GM19099 (cell line): ENCODE results near the gene ZC3H7B.

Experiments used
- POLR2A ChIP-seq: IDR thresholded peaks from 3 replicates; pipeline ENCODE4 v1.6.1; 2011; ENCODE audit warnings: low read depth; ENCODE audit not compliant: insufficient read length; ENCODE audit errors: extremely low read depth

ZC3H7B gene

DNA sequence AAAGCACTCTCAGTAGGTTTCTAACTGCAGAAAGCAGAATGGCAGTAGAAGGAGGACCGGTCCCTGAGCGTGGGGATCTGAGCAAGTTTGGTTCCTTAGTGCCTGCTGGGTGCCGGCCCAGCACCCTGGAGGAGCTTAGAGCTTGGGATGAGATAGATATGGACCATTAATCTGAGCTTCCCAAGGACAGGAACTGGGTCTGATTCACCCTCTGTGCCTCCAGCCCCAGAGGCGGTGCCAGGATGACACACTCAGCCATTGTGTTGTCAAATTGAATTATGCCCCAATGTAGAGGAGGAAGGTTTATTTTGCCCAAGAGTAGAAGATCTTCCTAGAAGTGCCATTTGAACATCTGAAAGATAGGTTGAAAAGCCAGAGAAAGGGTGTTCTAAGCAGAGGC is 4.3 kb downstream of the ZC3H7B start:
- TF ChIP-seq POLR2A, result no peak

DNA sequence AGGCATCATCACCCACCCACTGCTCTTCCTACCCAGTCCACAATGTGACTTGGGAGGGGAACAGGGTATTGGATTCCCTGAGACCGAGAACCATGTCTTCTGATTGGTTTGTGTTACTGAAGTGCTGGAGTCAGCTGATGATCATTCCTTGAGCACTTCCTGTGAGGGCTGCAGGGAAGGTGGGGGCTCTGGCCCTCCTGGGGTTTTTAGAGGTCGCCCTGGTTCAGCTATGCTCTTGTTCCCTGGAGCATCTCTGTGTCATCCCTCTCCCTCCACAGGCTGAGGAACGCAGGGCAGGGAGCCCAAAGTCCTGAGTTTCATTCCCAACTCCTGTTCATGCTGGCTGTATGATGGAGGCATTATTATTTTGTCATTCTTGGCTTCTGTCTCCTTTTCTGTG is 6.7 kb downstream of the ZC3H7B start:
- no peak for TF ChIP-seq POLR2A

DNA sequence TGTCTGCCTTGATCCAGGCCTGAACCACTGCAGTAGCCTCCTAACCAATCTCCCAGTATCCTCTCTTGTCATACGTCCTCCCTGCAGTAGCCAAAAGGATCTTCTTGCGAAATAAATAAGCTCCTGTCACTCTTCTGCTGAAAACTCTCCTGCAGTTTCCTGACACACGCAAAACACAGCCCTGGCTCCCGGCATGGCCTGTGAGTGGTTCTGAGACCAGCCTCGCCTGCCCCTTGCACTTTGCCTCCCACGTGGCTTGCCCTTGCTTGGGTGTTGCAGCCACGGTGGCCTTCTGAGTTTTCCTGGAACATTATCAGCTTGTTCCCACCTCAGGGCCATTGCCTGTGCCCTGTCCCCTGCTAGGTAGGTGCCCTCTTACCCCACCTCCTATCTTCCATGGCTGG is 7.2 kb downstream of the ZC3H7B start:
- TF ChIP-seq POLR2A, result no peak

DNA sequence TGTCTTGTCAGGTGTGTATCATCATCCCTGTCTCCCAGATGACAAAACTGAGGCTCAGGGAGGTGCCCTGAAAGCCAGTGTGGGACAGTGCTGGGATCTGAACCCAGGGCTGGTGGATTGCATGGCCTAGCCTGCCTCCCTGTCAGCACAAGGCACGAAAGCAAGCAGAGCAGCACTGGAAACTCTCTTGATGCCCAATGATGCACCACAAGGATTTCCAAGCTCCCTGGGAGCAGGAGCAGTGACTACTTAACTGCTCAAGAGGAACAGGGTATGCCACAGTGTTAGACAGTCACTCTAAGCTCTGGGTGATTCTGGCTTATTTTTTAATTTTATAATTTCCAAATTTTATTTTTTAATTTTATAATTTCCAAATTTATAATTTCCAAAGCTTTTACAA is 9.0 kb downstream of the ZC3H7B start:
- no peak for TF ChIP-seq POLR2A

DNA sequence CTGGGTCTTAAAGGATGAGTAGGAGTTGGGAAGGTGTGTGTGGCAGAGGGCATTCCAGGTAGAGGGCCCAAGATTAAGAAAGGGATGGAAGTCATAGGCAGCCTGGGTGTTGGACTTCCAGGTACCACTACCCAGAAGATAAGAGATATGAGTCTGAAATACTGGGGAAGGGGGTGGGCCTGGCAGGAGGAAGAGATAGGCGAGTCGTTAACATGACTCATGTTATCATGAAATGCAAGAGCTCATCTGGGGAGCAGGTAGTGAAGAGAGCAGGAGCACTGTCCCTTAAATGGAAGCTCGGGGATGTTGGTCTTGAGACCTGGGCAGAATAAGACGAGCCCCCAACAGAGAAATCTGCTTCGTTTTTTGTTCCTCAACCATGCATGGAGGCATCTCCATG is 10.2 kb downstream of the ZC3H7B start:
- TF ChIP-seq POLR2A, result no peak

DNA sequence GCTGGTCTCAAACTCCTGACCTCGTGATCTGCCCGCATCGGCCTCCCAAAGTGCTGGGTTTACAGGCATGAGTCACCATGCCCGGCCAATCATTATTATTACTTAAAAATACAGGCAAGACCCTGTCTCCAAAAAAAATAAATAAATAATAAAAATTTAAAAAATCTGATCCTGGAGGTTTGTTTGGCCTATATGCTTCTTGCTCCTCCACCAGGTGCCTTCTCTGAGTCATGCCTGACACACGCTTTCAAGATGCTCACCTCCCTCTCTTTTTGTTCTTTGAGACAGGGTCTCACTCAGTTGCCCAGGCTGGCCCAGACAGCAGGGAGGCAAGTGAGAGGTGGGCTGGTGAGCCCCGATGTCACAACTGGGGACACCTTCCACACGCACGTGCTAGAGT is 13.5 kb downstream of the ZC3H7B start:
- no peak for TF ChIP-seq POLR2A

DNA sequence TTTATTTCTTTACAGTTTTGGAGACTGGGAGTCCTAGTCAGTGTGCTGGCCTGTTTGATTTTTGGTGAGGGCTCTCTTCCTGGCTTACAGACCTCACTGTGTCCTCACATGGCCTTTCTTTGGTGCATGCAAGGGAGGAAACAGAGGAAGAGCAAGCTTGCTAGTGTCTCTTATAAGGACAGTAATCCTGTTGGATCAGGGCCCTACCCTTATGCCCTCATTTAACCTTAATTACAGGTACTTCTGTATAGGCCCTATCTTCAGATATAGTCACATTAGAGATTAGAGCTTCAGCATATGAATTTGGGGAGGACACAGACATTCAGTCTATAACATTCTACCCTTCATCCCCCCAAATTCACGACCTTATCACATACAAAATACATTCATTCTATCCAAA is 14.3 kb downstream of the ZC3H7B start:
- TF ChIP-seq POLR2A, result no peak

DNA sequence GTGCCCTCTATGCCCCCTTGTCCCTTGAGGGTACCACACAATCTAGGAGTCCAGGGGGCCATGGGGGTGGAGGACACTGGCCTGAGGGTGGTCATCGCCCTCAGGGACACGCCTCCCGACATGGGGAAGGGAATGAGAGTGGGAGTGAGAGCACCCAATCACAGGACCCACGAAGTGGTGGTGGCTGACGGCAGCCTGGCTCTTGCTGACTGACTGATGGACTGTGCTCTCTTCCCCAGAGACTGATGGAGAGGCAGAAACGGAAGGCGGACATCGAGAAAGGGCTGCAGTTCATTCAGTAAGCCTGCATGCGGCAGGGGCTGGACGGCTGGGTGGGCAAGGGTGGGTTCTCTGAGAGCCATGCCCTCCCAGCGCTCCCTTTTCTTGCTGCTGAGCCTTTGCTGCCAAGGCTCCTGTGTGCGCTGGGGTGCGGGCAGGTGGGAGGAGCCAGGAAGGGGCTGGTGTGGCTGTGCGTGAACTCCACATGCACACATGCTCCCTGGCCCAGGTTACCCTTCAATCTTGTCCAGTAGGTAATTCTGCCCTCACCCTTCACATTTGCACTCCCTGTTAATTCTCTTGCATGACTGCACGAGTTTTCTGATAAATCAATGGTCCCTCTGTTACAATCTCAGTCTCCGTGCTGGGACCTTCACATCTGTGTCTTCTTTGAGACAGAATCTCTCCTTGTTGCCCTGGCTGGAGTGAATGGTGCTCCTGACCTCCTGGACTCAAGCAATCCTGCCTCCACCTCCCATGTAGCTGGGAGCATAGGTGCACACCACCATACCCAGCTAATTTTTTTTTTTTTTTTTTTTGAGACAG is 19.3 kb downstream of the ZC3H7B start:
- no peak for TF ChIP-seq POLR2A

DNA sequence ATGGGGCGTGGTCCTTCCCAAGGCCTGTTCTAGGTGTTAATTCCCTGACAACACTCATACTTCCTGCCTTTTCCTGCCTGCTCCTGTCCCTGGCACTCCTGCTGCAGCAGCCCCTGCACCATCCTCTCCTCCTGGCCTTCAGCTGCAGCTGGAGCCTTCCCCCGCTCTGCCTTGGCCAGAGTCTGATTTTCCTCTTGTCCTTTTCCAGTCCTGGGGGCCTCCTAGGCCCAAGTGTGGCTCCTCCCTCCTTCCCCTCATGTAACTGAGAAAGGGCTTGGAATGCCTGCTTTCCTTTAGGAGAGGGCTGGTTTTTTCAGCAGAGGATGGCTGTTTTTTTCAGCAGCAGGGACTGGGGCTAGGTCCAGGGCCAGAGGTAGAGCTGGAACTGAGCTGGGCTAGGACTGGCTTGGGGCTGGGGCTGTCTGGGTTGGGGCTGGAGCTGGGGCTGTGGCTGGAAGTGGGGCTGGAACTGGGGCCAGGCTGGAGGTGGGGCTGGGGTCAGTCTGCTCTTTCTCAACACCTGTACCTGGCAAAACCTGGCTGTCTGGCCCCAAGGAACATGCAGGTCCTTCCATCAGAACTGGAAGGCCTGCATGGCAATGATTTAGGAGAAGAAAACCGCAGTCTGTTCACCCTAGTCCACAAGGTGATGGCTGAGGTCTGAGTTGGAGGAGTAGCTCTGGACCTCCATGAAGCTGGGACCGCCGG is 23.6 kb downstream of the ZC3H7B start:
- no peak for TF ChIP-seq POLR2A

DNA sequence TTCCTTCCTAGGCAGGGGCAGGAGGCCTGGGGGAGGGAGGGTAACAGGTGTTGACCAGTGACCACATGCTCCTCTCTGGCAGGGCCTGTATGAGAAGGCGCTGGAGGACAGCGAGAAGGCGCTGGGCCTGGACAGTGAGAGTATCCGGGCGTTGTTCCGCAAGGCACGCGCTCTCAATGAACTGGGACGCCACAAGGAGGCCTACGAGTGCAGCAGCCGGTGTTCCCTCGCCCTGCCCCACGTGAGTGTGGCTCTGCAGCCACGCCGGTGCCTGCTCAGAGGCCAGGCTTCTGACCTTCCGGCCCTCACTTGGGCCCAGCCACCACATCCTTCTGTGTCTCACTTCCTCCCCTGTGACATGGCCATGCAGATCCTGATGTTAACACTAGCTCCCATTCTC is 25.8 kb downstream of the ZC3H7B start:
- no peak for TF ChIP-seq POLR2A

DNA sequence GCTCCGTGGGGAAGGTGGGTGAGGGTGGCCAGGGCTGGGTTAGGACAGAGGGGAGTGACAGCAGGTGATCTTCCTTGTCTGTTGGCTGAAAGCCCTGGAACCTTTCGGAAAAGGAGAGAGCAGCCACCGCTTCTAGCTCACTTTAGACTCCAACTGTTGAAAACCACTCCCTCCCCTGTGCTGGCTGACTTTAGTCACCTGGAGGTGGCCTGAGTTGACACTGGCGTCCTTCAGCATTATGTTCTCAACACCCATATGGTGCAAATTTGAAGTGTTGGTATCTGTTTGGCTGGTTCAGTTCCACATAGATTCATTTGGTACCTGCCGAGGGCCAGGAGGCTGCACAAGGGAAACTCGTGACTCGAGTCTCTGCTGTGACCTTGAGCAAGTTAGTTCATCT is 28.8 kb downstream of the ZC3H7B start:
- TF ChIP-seq POLR2A, result no peak

DNA sequence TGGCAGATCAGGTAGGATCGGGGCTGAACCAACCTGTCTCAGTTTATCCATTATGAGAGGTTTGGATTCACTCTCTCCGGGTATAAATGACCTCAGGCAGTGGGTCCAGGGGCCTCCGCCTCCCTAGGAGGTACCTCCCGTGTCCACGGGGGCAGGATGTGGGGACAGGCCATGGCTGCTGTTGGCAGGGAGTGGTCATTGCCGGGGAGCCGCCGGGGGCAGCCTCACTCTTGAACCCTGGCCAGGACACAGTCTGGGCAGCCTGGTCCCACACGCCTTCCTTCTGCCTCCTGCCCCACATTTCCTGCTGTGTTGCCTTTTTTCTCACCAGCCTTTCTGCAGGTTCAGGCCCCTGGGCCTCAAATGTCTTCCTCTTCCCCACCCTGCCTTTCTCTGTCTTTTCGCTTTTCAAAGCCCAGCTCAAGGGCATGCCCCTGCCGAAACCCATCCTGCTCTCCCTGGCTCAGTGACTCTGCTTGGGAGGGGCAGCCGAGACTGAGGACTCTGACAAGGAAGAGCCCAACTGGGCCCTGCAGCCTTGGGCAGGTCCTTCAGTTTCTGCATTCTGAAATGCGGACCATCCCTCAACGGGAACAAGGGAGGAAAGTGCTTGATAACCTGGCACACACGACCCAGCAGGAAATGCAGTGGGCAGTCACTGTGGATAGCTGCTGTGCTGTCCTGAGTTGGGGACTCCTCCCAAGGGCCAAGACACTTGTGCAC is 31.1 kb downstream of the ZC3H7B start:
- TF ChIP-seq POLR2A, result no peak

DNA sequence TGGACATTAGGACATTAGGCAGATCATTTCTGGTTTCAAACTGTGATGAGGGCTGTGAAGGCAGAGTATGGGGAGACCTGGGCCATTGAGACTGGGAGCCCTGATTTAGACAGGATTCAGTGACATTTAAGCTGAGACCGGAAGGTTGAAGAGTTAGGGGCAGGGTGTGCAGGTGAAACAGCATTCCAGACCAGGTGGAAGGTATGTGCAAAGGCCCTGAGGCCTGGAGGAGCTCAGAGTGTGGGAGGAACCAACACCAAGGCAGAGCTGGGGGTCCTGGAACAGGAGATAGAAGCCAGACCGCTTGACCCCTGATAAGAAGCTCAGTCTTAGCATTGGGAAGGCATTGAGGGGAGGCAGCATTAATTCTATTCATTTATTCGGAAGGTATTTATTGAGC is 32.5 kb downstream of the ZC3H7B start:
- no peak for TF ChIP-seq POLR2A

DNA sequence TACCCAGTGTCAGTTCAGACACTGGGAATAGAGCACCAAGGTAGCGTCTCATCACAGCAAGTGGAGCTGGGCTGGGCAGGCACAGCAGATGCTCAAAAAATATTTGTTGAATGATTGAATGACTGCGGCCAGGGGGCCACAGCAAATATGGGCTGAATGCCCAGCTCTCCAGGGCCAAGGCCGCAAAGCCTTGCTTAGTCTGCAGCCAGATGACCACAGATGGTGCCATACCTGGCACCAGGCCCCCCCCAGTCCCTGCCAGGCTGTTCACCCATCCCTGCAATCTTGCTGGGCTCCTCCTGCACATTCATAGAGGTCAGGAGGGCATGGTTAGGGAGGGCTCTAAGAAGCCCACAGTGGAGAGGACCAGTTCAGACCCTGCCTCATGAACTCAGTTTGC is 32.9 kb downstream of the ZC3H7B start:
- no peak for TF ChIP-seq POLR2A

DNA sequence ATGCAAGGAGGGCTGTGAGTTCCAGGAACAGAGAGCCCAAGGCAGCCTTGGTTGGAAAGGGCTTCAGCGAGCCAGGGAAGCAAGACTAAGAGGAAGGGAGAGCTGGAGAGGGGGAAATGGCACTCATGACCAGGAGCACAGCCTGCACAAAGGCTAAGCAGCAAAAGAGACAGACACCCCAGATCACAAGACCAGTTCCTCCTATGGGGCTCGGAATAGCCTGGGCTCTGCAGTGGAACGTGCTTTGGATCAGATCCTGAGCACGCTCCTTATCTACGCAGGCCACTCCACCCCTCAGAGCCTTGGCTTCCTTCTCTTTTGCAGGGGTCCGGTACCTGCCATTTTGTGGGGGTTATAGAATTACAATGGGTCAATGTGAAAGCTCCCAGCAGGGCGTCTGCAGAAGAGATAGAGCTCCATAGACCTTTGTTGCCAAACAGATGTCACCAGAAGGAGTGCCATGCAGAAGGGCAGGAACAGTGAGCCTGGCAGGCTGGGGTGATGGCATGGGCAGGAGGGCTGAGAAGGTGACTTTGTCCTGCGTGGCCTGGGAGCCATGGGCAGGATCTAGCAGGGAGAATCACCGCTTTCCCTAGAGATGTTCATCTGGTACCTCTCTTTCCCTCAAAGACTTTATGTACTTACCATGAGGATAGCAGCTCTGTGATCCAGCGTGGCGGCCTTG is 33.8 kb downstream of the ZC3H7B start:
- no peak for TF ChIP-seq POLR2A
